IMR-90 (cell line): Measurements from ENCODE around the gene ETV7. TPM values are rescaled to one million over a fixed set of nuclear protein-coding genes. Genes with fewer than 3 reads are reported as not detected.

ENCODE experiments used
- ATAC-seq: fragments of 200-7000 bp; cut with Tn5 transposase; 2 replicates; pipeline ENCODE4 v1.9.1; 2020; ENCODE audit warnings: low read depth, mild to moderate bottlenecking, moderate library complexity
- BruUV-seq: library from RNA; stranded (reverse); fragments of 400-500 nt; replicated peaks from 2 replicates; lab custom pipeline; 2021; lab: Mats Ljungman, UMichigan
- CTCF ChIA-PET: fragments of 300-600 bp; formaldehyde crosslinking; extraction: SDS; loops from one replicate; lab custom pipeline; 2021; ENCODE audit warnings: antibody characterized with exemption; lab: Yijun Ruan, JAX
- POLR2A ChIA-PET: fragments of 300-600 bp; sonication (Branson Sonifier 250); formaldehyde crosslinking; loops from one replicate; lab custom pipeline; 2022; ENCODE audit warnings: antibody characterized with exemption; ENCODE audit not compliant: unreplicated experiment; lab: Charles Lee
- DNase-seq: peaks from one replicate; pipeline ENCODE4 v3.0.0; 2013
- H2AFZ ChIP-seq: replicated peaks from 2 replicates; pipeline ENCODE3; 2013; ENCODE audit warnings: low read length, mild to moderate bottlenecking; ENCODE audit not compliant: poor library complexity
- H2AK5ac ChIP-seq: 2 replicates; pipeline ENCODE4 v1.6.1; 2013; ENCODE audit warnings: low read depth, low read length, inconsistent platforms
- H2AK9ac ChIP-seq: replicated peaks from 2 replicates; pipeline ENCODE3; 2013; ENCODE audit warnings: mild to moderate bottlenecking, low read depth, low read length, moderate library complexity; ENCODE audit not compliant: poor library complexity
- H2BK120ac ChIP-seq: 2 replicates; pipeline ENCODE4 v1.6.1; 2013; ENCODE audit warnings: low read depth, low read length, inconsistent platforms
- H2BK15ac ChIP-seq: 3 replicates; pipeline ENCODE4 v1.6.1; 2013; ENCODE audit warnings: low read depth, low read length, inconsistent platforms
- H2BK20ac ChIP-seq: 2 replicates; pipeline ENCODE4 v1.6.1; 2013; ENCODE audit warnings: low read depth, mild to moderate bottlenecking, inconsistent platforms, low read length, moderate library complexity
- H2BK5ac ChIP-seq: 2 replicates; pipeline ENCODE4 v1.6.1; 2013; ENCODE audit warnings: mild to moderate bottlenecking, low read depth, low read length, inconsistent platforms; ENCODE audit not compliant: poor library complexity, severe bottlenecking
- H3K14ac ChIP-seq: replicated peaks from 2 replicates; pipeline ENCODE4 v1.6.1; 2013; ENCODE audit warnings: low read depth, low read length, inconsistent platforms
- H3K18ac ChIP-seq: 2 replicates; pipeline ENCODE4 v1.6.1; 2013; ENCODE audit warnings: low read depth, low read length, control low read depth
- H3K23ac ChIP-seq: 2 replicates; pipeline ENCODE4 v1.6.1; 2013; ENCODE audit warnings: low read depth, low read length, inconsistent platforms
- H3K27ac ChIP-seq: 2 replicates; pipeline ENCODE4 v1.5.1; 2013; ENCODE audit warnings: mild to moderate bottlenecking, control low read depth, low read length; ENCODE audit not compliant: insufficient read depth
- H3K27me3 ChIP-seq: 2 replicates; pipeline ENCODE4 v1.6.1; 2013; ENCODE audit warnings: low read length; ENCODE audit not compliant: control insufficient read depth, insufficient read depth
- H3K36me3 ChIP-seq: 2 replicates; pipeline ENCODE4 v1.6.1; 2013; ENCODE audit warnings: low read length, mixed read lengths; ENCODE audit not compliant: control insufficient read depth, insufficient read depth
- H3K4ac ChIP-seq: 2 replicates; pipeline ENCODE4 v1.6.1; 2013; ENCODE audit warnings: low read depth, low read length, inconsistent platforms
- H3K4me1 ChIP-seq: 2 replicates; pipeline ENCODE4 v1.6.1; 2013; ENCODE audit warnings: low read length, mixed read lengths; ENCODE audit not compliant: control insufficient read depth, insufficient read depth
- H3K4me2 ChIP-seq: 2 replicates; pipeline ENCODE4 v1.6.1; 2013; ENCODE audit warnings: low read depth, mild to moderate bottlenecking, control low read depth, low read length, moderate library complexity
- H3K4me3 ChIP-seq: 2 replicates; pipeline ENCODE4 v1.5.1; 2013; ENCODE audit warnings: low read depth, mild to moderate bottlenecking, control low read depth, low read length, moderate library complexity; ENCODE audit not compliant: insufficient read depth
- H3K56ac ChIP-seq: 2 replicates; pipeline ENCODE4 v1.6.1; 2013; ENCODE audit warnings: low read length, inconsistent platforms; ENCODE audit not compliant: insufficient read depth; ENCODE audit errors: extremely low read depth
- H3K79me1 ChIP-seq, 2 experiments: 2 replicates each; pipeline ENCODE4 v1.6.1; 2013; ENCODE audit warnings: low read length in 2 of 2, inconsistent platforms in 1 of 2, low read depth in 1 of 2
- H3K9ac ChIP-seq: 2 replicates; pipeline ENCODE4 v1.6.1; 2013; ENCODE audit warnings: low read depth, low read length, control low read depth
- H3K9me1 ChIP-seq: 2 replicates; pipeline ENCODE4 v1.6.1; 2013; ENCODE audit warnings: low read length, inconsistent platforms; ENCODE audit not compliant: insufficient read depth
- H3K9me3 ChIP-seq: 2 replicates; pipeline ENCODE4 v1.6.1; 2013; ENCODE audit warnings: low read length; ENCODE audit not compliant: control insufficient read depth, insufficient read depth
- H4K20me1 ChIP-seq: 2 replicates; pipeline ENCODE4 v1.6.1; 2013; ENCODE audit warnings: low read length, inconsistent platforms; ENCODE audit not compliant: insufficient read depth
- H4K5ac ChIP-seq: 2 replicates; pipeline ENCODE4 v1.6.1; 2013; ENCODE audit warnings: mild to moderate bottlenecking, low read depth, low read length, control low read depth
- H4K8ac ChIP-seq, 2 experiments: 2 replicates each; pipeline ENCODE4 v1.6.1; 2013; ENCODE audit warnings: low read depth in 2 of 2, low read length in 2 of 2, control low read depth in 1 of 2, inconsistent platforms in 1 of 2
- H4K91ac ChIP-seq: 2 replicates; pipeline ENCODE4 v1.6.1; 2013; ENCODE audit warnings: low read depth, low read length, inconsistent platforms; ENCODE audit not compliant: insufficient read depth
- BHLHE40 ChIP-seq: fragments of 150-350 bp; IDR thresholded peaks from 2 replicates; pipeline ENCODE4 v1.6.1; 2016; ENCODE audit warnings: mild to moderate bottlenecking, low read depth, low read length
- CHD1 ChIP-seq: IDR thresholded peaks from 2 replicates; pipeline ENCODE4 v1.6.1; 2012; ENCODE audit warnings: low read depth, low read length, improper control_type of control experiment
- MAFK ChIP-seq: IDR thresholded peaks from 2 replicates; pipeline ENCODE4 v1.6.1; 2012; ENCODE audit warnings: low read depth, low read length, improper control_type of control experiment
- MXI1 ChIP-seq: IDR thresholded peaks from 2 replicates; pipeline ENCODE4 v1.6.1; 2012; ENCODE audit warnings: low read depth, mild to moderate bottlenecking, low read length, moderate library complexity, borderline replicate concordance
- POLR2A ChIP-seq: IDR thresholded peaks from 2 replicates; pipeline ENCODE4 v1.6.1; 2012; ENCODE audit warnings: mild to moderate bottlenecking, low read depth, low read length
- RAD21 ChIP-seq: IDR thresholded peaks from 2 replicates; pipeline ENCODE4 v1.6.1; 2012; ENCODE audit warnings: low read length, improper control_type of control experiment
- RFX5 ChIP-seq: IDR thresholded peaks from 2 replicates; pipeline ENCODE4 v1.8.0; 2012; ENCODE audit warnings: low read depth, mild to moderate bottlenecking, low read length, moderate library complexity
- SMC3 ChIP-seq: fragments of 150-350 bp; IDR thresholded peaks from 2 replicates; pipeline ENCODE4 v1.6.1; 2016; ENCODE audit warnings: low read depth, mild to moderate bottlenecking, antibody characterized with exemption, low read length, moderate library complexity
- WGBS, 2 experiments: methylation state at CpG; one replicate each; pipeline versions ENCODE4 v1.1.5 to v1.1.7; 2013; ENCODE audit warnings: missing lambda C conversion rate in 2 of 2; ENCODE audit not compliant: insufficient read length in 1 of 2; ENCODE audit errors: extremely low coverage in 2 of 2; 5-methylcytosine and 5-hydroxymethylcytosine counted together
- dilution Hi-C: fragments of 300-500 bp; cut with HindIII; formaldehyde crosslinking; loops from one replicate; pipeline ENCODE4 v1.14.3; 2018; ENCODE audit warnings: low sequenced_read_pairs; ENCODE audit not compliant: unreplicated experiment
- in situ Hi-C: fragments of 300-500 bp; cut with MboI; formaldehyde crosslinking; loops from 3 replicates; pipeline ENCODE4 v1.14.3; 2019; ENCODE audit warnings: low sequenced_read_pairs, inconsistent platforms, mixed read lengths
- intact Hi-C: fragments of 100-400 bp; cut with micrococcal nuclease; formaldehyde crosslinking; loops from 2 replicates; pipeline ENCODE4 v1.10.0; 2022
- polyA plus RNA-seq, 3 experiments: library from polyadenylated mRNA; depleted of rRNA; stranded (reverse); fragments of >200 nt; gene quantifications; 2 replicates each; pipeline ENCODE4 v1.2.3, GENCODE V29; 2012; ENCODE audit warnings: low replicate concordance in 1 of 3
- total RNA-seq: library from RNA; depleted of rRNA; stranded (reverse); fragments of >200 nt; gene quantifications from 2 replicates; pipeline ENCODE4 v1.2.3, GENCODE V29; 2012

Gene ETV7
- total and polyA plus RNA-seq, 2 of the 4 experiments (the other 2 are of a cell fraction) = 0.17 to 0.18 TPM

DNA sequence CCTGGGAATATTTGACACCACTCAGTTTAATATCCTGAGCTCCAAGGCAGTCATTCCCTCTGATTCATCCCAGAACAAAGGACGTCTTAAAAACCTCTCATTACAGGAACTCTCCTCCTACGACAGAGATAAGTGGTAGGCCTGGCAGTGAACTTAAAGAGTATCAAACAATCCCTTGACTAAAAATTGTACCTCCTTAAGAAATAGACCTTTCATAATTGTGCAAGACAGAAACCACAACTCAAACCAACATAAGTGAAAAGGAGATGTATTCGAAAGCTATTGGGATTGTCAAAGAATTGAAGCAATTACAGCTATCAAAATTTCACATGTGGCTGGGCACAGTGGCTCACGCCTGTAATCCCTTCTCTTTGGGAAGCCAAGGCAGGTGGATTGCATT is 31.6 kb downstream of the ETV7 start:
- CTCF ChIA-PET = interaction anchor here (1.1 kb wide), 1 partner anchor 15 kb away, joined by 3 read pairs; no protein-coding TSS in a partner anchor
- Histone ChIP-seq H2AK9ac (no peak overlapping the region), H2BK15ac (no peak overlapping the region), H3K4ac (no peak overlapping the region), H2AFZ (no peak overlapping the region), H4K8ac (no peak overlapping the region), H3K56ac (no peak overlapping the region), H3K9ac (no peak overlapping the region), H3K4me2 (no peak overlapping the region), H4K91ac (no peak overlapping the region), H3K9me1 (no peaks in the 10 kb centered on the region), H3K27me3 (peaks cover 8% of the 10 kb centered on the region), H4K5ac (no peak overlapping the region), H3K36me3 (no peaks in the 10 kb centered on the region), H2BK20ac (no peak overlapping the region), H4K20me1 (no peaks in the 10 kb centered on the region; the same call in 1 of the 2 replicates), H2BK5ac (no peak overlapping the region), H2BK120ac (no peak overlapping the region), H2AK5ac (no peak overlapping the region), H3K79me1 (no peaks in the 10 kb centered on the region), H3K18ac (no peak overlapping the region), H3K4me1 (peaks cover 11% of the 10 kb centered on the region), H3K4me3 (no peak overlapping the region), H3K27ac (no peak overlapping the region), H3K14ac (no peak overlapping the region), H3K23ac (no peak overlapping the region), H3K9me3 (no peaks in the 10 kb centered on the region)
- POLR2A ChIA-PET = no interaction called here
- WGBS, 2 experiments = no CpG with 5 or more reads among the region's 4 CpGs
- DNase-seq = no peak
- TF ChIP-seq RFX5 (no peak), MAFK (no peak), POLR2A (no peak), SMC3 (no peak), MXI1 (no peak), BHLHE40 (no peak), RAD21 (no peak), CHD1 (no peak)
- intact Hi-C loops (no loop called here), dilution Hi-C loops (no loop called here), in situ Hi-C loops (loop anchor here (5.0 kb wide), 1 partner anchor 229 kb away; no protein-coding TSS in a partner anchor)
- ATAC-seq = no peak
- BruUV-seq = no TSS peak
